Medulla oblongata (tissue), 1 donor: ENCODE measurements around the gene ARHGAP26.

Source experiments
- DNase-seq: peaks from one replicate; pipeline ENCODE4 v3.0.0-alpha.2; 2015; ENCODE audit errors: extremely low spot score

The ARHGAP26 gene

DNA sequence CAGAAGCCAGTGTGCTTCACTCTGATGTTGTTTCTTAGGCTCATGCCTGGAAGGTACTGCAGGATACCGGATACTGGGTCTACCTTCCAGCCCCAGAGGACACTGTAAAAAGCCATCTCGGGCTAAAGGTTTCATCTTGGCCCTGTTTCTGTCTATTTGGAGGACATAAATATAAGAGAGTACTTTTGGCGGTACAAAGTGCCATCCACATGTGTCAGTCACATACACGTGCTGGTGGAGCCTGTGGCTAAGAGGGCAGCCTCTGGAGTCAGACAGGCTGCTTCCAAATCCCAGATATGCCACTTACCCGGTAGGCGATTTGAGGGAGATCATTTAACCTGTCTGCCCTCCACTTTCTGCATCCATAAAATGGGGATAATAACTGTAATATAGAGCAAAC, 472.9 kb downstream of the ARHGAP26 start:
- no peak for DNase-seq

DNA sequence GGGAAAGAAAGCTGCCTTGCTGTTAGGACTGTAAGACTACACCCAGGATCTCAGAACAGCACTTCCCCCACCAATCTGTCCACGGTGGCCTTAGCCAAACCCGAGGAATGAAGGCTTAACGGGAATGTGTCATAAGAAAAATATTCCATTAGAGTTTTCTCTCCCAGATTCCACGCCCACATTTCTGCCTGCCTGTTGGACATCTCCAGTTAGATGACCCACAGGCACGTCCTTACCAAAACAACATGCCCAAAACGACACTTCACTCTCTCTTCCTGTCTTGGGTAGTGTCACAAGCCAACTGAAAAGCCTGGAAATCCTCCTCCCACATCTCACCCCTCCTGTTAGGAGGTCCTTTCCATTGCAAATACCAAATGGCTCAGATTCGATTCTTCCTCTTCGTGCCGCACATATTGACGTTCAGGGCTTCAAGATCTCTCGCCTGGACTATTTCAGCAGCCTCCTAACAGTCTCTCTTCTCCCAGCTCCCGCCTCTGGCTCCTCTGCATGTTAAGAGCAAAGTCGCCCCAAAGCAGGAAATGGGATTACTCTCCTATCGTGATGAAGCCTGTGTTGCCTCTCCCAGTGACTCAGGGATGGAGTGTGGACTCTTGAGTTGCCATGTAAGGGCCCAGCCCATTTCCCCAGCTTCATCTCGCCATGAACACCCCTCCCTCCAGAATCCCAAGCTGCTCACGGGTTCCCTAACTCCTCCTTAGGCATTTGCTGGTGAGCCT, 474.0 kb downstream of the ARHGAP26 start:
- no peak for DNase-seq

- no peak for DNase-seq
Observed at GRCh38 chr5:143244990-143245389, 474.8 kb downstream of the ARHGAP26 start.

GRCh38 chr5:143245929-143246561, 475.9 kb downstream of the ARHGAP26 start:
- no peak for DNase-seq

DNA sequence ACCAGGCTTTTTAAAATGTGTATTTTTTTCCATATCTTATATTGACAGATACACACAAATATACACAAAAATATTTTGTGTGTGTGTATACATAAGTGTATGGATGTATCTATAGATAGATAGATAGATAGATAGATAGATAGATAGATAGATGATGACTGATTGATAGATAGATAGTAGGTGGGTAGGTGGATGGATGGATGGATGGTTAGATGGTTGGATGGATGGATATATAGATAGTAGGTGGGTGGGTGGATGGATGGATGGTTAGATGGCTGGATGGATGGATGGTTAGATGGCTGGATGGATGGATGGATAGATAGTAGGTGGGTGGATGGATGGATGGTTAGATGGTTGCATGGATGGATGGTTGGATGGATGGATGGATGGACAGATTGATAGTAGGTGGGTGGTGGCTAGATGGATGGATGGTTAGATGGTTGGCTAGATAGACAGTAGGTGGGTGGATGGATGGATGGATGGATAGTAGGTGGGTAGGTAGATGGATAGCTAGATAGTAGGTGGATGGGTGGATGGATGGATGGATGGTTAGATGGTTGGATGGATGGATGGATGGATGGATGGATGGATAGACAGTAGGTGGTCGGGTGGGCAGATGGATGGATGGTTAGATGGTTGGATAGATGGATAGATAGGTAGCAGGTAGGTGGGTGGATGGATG, 477.1 kb downstream of the ARHGAP26 start:
- no peak for DNase-seq

DNA sequence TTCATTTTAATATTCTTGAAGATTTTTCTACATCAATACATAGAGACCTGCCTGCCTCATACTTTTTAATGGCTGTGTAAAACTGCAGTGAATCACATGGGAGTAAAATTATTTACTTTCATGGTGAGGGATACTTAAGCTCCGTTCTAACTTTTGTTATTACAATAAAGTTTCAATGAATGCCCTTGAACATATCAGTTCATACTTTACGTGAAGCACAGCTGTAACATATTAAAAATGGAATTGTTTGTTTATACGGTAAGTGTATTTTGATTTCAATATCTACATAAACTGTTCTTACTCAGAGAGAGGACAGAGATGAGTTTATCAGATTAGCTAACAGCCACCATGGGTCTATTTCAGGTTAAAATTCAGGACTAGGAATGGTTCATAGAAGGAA, 478.2 kb downstream of the ARHGAP26 start:
- no peak for DNase-seq

DNA sequence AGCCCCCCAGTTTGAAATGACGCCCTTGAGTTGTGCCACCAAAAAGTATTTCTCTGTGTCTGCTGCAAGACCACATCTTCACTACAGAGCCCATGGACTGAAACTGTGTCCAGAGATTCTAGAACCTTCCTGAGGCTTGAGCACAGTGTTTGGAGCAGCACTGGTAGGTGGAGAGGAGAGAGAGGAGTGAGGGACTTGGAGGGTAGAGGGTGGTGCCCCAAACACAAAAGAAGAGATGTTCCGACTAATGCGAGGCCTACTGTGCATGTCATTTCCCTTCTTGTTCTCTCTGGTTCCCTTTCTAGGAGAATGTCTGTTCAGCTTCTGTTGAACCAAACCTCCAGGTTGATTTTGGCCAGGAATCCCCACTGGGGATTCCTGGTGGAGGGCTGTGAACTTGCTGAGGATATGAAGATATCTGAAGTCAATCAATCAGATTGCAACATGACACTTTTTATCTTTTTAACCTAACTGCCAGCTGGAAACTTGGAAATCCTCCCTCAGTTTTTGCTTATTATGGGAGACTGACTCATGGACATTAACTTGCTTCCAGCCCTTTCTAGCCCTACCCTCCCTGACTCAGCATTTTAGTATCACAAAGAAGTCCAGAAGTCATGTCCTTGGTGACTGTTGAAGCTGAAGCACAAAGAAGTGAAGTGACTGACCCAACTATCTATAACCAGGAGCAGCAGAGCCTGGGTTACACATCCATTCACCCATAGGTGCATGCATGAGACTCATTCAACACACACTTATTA, 478.8 kb downstream of the ARHGAP26 start:
- no peak for DNase-seq

GRCh38 chr5:143249851-143250250, 479.7 kb downstream of the ARHGAP26 start:
- DNase-seq: no peak

DNA sequence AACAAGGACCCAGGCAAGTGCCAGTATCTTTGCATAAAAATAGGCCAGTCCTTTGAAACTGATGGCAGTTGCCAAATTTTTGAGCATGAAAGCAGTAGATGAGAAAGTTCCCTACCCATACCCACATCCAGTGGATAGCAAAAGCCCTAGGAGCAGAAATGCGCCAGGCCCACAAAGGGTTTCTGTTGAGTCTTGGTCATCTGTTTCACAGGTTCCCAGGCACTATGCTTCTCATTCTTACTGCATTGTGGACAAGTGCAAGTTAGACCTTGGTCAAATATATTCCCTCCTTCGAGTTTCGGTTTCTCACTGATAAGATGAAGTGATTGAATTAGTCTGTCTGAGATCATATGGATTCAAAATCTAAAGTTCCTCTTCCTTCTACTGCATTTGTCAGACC, 481.0 kb downstream of the ARHGAP26 start:
- no peak for DNase-seq

- no peak for DNase-seq
Observed at GRCh38 chr5:143251946-143252345, 481.8 kb downstream of the ARHGAP26 start.

- no peak for DNase-seq
Observed at GRCh38 chr5:143254819-143255218, 484.6 kb downstream of the ARHGAP26 start.

DNA sequence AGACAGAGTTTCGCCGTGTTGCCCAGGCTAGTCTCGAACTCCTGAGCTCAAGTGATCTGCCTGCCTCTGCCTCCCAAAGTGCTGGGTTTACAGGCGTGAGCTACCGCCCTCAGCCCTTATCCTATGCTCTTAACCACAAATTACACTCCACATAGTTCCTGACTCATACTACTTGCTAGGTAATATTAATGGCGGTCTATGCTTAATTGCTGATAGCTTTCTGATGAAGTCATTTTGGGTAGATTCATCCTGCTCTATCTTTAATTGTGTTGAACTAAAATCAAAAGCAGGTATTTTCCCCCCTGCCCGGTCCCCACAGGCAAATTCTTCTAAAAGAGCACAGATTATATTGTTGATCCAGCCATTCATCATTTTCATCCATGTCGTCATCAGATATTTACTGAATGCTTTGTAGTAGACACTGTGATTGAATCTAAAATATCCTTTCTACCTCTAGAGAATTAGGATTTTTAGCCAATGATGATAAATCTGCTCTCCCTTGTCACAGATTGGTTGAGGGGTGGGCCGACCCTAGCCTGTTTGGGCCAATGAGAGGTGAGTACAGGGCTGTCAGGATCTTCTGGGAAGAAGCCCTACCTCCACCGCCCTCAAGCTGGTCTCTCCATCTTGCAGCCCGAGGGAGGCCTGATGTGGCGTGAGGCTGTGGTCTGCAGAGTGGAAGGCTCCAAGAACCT, 488.5 kb downstream of the ARHGAP26 start:
- DNase-seq: no peak

DNA sequence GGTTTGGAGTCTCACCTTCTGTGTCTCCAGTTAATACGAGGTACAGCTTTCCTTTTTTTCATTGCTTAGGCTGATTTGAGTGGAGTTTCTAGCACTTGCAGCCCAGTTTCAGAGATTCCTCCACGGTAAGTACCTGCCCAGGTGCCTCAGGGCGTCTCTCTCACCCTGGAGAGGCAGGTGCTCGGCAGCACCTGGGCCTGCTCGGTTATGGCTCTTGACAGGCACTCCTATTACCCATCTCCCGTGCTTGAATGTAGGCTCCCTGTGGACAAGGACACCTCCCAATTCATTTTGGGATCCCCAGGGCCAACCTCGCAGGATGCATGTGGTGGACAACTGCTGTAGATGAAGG, 489.1 kb downstream of the ARHGAP26 start:
- no peak for DNase-seq

- no peak for DNase-seq
Observed at GRCh38 chr5:143261748-143262392, 491.7 kb downstream of the ARHGAP26 start.

- no peak for DNase-seq
Observed at GRCh38 chr5:143262393-143263174, 492.4 kb downstream of the ARHGAP26 start.

DNA sequence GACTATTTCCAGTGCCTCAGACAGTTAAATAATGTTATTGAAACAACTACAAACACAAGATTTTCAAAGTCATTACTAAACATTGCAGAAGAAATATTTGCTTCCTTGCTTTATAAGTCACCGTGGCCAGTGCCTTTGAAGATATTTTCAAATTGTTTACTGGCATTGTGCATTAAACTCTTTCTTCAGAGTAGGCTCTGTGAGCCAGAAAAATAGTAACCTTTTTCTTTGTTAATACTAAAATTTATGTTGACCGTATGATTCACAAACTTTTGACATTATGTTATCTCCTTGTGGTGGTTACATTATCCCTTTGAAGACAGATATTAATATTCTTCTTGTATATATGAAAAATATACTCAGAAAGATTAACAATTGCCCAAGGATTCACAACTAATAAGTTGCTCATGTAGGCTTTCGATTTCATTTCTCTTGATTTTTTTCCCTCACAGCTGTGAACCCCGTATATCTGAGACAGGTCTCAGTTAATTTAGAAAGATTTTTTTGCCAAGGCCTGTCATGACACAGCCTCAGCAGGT, 493.2 kb downstream of the ARHGAP26 start:
- DNase-seq: no peak

DNA sequence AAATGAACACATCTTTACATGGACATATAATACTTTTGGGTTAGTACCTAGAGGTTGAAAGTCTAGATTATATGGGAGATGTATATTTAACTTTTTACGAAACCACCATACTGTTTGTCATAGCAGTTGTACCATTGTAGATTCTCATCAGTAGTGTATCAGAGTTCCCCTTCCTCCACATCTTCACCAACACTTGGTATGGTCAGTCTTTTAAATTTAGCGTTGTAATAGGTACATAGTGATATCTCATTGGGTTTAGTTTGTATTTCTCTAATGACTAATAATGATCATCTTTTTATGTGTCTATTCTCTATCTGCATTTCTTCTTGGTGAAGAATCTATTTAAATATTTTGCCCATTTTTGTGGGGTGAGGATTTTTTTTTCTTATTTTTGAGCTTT, 495.8 kb downstream of the ARHGAP26 start:
- DNase-seq: no peak

DNA sequence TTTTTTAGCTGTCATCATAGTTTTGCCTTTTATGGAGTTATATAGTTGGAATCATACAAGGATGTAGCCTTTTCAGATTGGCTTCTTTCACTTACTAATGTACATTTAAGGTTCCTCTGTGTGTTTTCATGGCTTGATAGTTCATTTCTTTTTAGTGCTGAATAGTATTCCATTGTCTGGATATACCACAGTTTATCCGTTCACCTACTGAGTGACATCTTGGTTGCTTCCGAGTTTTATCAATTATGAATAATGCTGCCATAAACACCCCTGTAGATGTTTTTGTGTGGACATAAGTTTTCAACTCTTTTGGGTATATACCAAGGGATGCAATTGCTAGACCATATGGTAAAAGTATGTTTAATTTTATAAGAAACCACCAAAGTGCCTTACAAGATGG, 497.0 kb downstream of the ARHGAP26 start:
- no peak for DNase-seq

DNA sequence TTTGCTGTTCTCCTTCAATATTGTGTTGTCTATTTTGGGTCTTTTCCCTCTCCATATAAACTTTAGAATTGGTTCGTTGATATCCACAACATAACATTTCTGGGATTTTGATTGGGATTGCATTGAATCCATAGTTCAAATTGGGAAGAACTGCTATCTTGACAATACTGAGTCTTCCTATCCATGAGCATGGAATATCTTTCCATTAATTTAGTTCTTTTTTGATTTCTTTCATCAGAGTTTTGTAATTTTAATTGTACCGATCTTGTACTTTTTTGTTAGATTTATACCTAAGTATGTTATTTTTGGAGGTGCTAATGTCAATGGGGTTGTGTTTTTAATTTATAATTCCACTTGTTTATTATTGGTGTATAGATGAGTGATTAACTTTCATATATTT, 498.2 kb downstream of the ARHGAP26 start:
- no peak for DNase-seq

DNA sequence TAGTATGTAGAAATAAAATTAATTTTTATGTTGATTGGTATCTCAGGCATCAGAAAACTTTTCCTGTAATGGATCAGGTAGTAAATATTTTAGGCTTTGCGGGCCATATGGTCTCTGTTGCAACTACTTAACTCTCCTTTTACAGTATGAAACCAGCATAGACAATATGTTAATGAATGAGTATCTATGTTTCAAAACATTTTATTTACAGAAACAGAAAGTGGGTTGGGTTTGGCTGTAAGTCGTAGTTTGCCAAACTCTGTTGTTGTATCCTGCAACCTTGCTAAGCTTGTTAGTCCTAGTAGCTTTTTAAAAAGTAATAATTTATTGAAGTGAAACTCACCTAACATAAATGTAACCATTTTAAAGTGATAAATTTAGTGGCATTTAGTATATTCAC, 501.3 kb downstream of the ARHGAP26 start:
- no peak for DNase-seq
